Posterior cingulate gyrus (tissue), 11 donors: ENCODE results near the gene SLC6A3.
"Not testable (repeated sequence)": the region's sequence is repeated elsewhere in the genome, so short reads cannot be mapped to it uniquely, and the experiment has no call there.

Experiments used
- DNase-seq, 10 donors: peaks; one replicate each; pipeline versions ENCODE4 v3.0.0 to v3.0.0-alpha.2; 2020 to 2021; ENCODE audit warnings: mixed read lengths in 3 of 10
- intact Hi-C: fragments of 100-400 bp; cut with DNase I; formaldehyde crosslinking; loops from one replicate; pipeline ENCODE4 v1.15.1; 2023

Gene SLC6A3

GRCh38 chr5:1423901-1424603 lies 21.2 kb downstream of the SLC6A3 start:
- peak in 4 of 10 donors; percentile 19 to 81 (median 68) for DNase-seq
- intact Hi-C loops: no loop called here

GRCh38 chr5:1422522-1422921 lies 22.7 kb downstream of the SLC6A3 start:
- DNase-seq: peak in 3 of 10 donors; percentile 0 to 47 (median 5)
- intact Hi-C loops: not testable (repeated sequence)

GRCh38 chr5:1421521-1422341 lies 23.5 kb downstream of the SLC6A3 start:
- intact Hi-C loops: no loop called here
- DNase-seq: peak in 3 of 10 donors; percentile 39 to 73 (median 63)

- DNase-seq: peak in 4 of 10 donors; percentile 4 to 55 (median 46)
- intact Hi-C loops: no loop called here
Observed at GRCh38 chr5:1420211-1421195, 24.7 kb downstream of the SLC6A3 start.

GRCh38 chr5:1419476-1420210 lies 25.6 kb downstream of the SLC6A3 start:
- intact Hi-C loops: no loop called here
- DNase-seq: peak in 4 of 10 donors; percentile 6 to 69 (median 49)

- intact Hi-C loops: no loop called here
- DNase-seq: peak in 1 of 10 donors; percentile 0
Observed at GRCh38 chr5:1418921-1419280, 26.3 kb downstream of the SLC6A3 start.

GRCh38 chr5:1418238-1418920 lies 26.9 kb downstream of the SLC6A3 start:
- DNase-seq: no peak
- intact Hi-C loops: no loop called here

GRCh38 chr5:1417586-1418225 lies 27.5 kb downstream of the SLC6A3 start:
- peak in 5 of 10 donors; percentile 5 to 80 (median 53) for DNase-seq

GRCh38 chr5:1416856-1417469 lies 28.3 kb downstream of the SLC6A3 start:
- DNase-seq: peak in 2 of 10 donors; percentile 44 to 54
- intact Hi-C loops: no loop called here

More at GRCh38 chr5:1417586-1418225, 27.5 kb downstream of the SLC6A3 start:
- intact Hi-C loops: no loop called here

- DNase-seq: peak in 4 of 10 donors; percentile 24 to 82 (median 55)
- intact Hi-C loops: no loop called here
Observed at GRCh38 chr5:1415626-1416360, 29.4 kb downstream of the SLC6A3 start.

- intact Hi-C loops: no loop called here
- peak in 3 of 10 donors; percentile 39 to 67 (median 57) for DNase-seq
Observed at GRCh38 chr5:1415059-1415425, 30.2 kb downstream of the SLC6A3 start.

- peak in 3 of 10 donors; percentile 52 to 69 (median 59) for DNase-seq
- intact Hi-C loops: no loop called here
Observed at GRCh38 chr5:1414311-1415058, 30.8 kb downstream of the SLC6A3 start.

- intact Hi-C loops: no loop called here
- DNase-seq: peak in 4 of 10 donors; percentile 22 to 81 (median 70)
Observed at GRCh38 chr5:1413611-1414241, 31.5 kb downstream of the SLC6A3 start.

GRCh38 chr5:1413211-1413610 lies 32.0 kb downstream of the SLC6A3 start:
- intact Hi-C loops: no loop called here
- peak in 2 of 10 donors; percentile 44 to 55 for DNase-seq

GRCh38 chr5:1412621-1413020 lies 32.6 kb downstream of the SLC6A3 start:
- intact Hi-C loops: no loop called here
- DNase-seq: peak in 4 of 10 donors; percentile 4 to 79 (median 62)

- DNase-seq: peak in 5 of 10 donors; percentile 1 to 80 (median 40)
- intact Hi-C loops: no loop called here
Observed at GRCh38 chr5:1412163-1412562, 33.1 kb downstream of the SLC6A3 start.
